HG02970 (cell line): ENCODE measurements around the gene KCNK10.
"Not testable (repeated sequence)": the region's sequence is repeated elsewhere in the genome, so short reads cannot be mapped to it uniquely, and the experiment has no call there.

ENCODE experiments used
- ATAC-seq: cut with Tn5 transposase; IDR thresholded peaks from one replicate; pipeline ENCODE4 v1.9.1; 2021; ENCODE audit warnings: mild to moderate bottlenecking, moderate library complexity, moderate number of reproducible peaks; ENCODE audit not compliant: unreplicated experiment, low FRiP score

The KCNK10 gene

GRCh38 chr14:88272390-88273269 lies 50.4 kb downstream of the KCNK10 start:
- no peak for ATAC-seq

DNA sequence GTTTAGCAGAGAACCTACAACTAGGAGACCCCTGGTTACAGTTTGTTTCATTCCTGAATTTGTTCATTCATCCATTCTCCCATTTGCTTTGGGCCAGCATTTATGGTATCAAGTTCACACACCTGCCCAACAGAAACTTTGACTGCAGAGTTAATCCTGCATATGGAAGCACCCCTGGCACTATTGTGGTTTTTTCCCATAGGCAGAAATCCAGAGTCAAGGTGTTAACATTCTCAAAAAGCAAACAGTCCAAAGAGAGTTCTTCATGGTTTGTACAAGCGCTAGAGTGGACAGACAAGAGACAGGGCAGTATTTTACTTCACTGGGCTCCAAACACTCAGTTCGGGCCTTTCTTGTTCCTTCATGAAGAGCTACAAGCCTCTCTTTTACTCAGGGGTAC lies 51.9 kb downstream of the KCNK10 start:
- no peak for ATAC-seq

- no peak for ATAC-seq
These were observed 52.3 kb downstream of the KCNK10 start for GRCh38 chr14:88270776-88271175.

GRCh38 chr14:88269806-88270420 lies 53.2 kb downstream of the KCNK10 start:
- no peak for ATAC-seq

GRCh38 chr14:88266474-88266873 lies 56.6 kb downstream of the KCNK10 start:
- no peak for ATAC-seq

GRCh38 chr14:88264116-88264515 lies 59.0 kb downstream of the KCNK10 start:
- ATAC-seq = no peak

DNA sequence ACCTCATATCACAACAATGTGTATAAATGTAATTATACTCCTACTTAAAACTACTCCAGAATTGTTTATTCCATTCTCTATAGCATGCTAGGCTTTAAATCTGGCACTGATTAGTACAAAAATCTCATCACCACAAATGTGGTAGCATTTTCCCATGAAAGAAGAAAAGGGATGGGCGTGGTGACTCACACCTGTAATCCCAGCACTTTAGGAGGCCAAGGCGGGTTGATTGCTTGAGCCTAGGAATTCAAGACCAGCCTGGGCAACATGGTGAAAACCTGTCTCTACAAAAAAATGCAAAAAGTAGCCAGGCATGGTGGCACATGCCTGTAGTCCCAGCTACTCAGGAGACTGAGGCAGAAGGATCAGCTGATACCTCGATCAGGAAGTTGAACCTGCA lies 61.8 kb downstream of the KCNK10 start:
- not testable (repeated sequence) for ATAC-seq

DNA sequence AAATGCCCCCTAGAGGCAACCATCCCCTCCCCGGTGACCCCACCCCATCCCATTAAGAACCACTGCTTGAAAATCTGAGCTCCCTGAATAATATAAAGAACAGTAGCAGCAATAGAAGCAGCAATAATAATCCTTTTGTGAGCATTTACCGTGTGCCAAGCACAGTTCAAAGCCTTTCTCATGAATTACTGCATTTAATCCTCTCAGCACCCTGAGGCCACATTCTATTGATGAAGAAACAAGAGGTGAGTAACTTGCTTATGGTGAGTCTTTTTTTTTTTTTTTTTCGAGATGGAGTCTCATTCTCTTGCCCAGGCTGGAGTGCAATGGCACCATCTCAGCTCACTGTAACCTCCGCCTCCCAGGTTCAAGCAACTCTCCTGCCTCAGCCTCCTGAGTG lies 65.0 kb downstream of the KCNK10 start:
- ATAC-seq = no peak

DNA sequence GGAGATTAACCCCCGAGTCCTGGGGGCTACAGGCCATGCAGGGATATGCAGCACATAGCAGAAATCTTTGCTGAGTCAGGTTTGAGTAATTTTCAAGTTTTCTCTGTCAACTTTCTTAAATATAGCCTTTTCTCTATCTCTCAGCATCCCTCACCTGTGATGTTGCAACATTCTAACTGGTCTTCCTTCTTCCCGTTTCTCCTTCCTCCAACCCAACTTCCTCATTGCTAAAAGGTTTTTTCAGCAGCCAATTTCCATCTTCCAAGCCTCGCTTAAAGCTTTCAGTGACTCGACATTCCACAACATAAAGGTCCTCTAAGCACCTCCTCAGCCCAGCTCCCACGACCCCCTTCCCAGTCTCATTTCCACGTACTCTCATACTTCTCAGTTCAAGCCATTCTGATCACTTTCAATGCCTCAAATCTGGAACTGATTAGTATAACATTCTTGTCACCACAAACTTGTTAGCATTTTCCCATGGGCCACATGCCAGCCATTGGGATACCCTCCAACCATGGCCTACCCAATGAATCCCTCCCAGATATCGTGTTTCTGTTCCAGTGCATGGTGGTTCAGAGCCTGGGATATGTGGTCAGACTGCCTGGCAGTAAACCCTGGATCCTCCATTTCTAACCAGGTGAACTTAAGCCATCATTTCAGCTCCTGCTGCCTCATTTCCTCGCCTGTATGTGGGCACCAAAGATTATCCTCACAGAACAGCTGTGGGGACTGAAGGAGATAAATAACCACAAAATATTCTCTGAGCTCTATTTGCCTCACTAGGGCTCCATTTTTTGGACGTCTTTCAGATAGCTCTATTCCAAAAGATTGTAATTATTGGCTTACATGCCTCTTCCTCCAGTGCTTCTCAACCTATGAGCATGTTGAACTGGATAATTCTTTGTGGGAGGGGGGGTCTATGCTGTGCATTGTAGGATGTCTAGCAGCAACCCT lies 65.8 kb downstream of the KCNK10 start:
- no peak for ATAC-seq

- ATAC-seq = no peak
These were observed 67.3 kb downstream of the KCNK10 start for GRCh38 chr14:88255798-88256197.

GRCh38 chr14:88255196-88255595 lies 67.9 kb downstream of the KCNK10 start:
- ATAC-seq = no peak

GRCh38 chr14:88252498-88252897 lies 70.6 kb downstream of the KCNK10 start:
- ATAC-seq = no peak

- ATAC-seq = no peak
These were observed 71.4 kb downstream of the KCNK10 start for GRCh38 chr14:88251650-88252049.

GRCh38 chr14:88249266-88249665 lies 73.8 kb downstream of the KCNK10 start:
- ATAC-seq = no peak

GRCh38 chr14:88248606-88249005 lies 74.5 kb downstream of the KCNK10 start:
- ATAC-seq = no peak

GRCh38 chr14:88247228-88247627 lies 75.8 kb downstream of the KCNK10 start:
- no peak for ATAC-seq

DNA sequence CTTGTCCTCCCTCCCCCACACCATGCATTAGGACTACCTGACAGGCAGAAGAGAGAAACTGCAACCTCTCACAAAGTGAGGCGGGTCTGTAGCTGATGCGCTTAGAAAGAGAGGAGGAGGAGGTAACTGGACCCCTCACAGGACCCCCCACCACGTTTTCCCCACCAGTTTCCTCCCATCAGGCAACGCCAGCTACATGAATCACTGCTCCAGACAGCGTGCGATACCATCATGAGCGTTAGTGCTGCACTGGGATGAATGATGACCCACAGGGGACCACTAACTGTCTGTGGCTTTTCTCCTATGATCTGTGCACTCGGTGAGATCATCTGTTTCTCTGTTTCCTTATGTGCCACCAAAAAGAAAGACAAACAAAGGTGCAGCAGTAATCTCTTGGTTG lies 77.7 kb downstream of the KCNK10 start:
- ATAC-seq = no peak

GRCh38 chr14:88243946-88244345 lies 79.1 kb downstream of the KCNK10 start:
- no peak for ATAC-seq

DNA sequence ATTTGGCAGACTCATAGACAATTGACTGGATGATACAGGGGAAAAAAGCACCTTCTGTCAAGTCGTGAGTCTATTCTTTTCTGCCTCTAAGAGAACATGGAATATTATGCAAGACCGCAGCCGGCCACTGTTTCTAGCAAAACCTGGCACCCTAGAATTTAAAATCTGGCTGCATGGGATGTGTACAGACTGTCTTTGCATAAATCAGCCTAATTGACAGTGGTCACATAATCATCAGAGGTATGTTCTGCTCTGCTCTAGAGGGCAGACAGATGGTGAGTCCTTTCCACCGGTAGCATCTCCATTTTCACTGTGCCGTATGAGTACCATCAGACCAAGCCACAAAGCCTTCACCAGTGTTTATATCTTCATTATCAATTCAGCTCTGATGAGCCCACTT lies 80.6 kb downstream of the KCNK10 start:
- no peak for ATAC-seq

- ATAC-seq = no peak
These were observed 81.3 kb downstream of the KCNK10 start for GRCh38 chr14:88241810-88242209.

- no peak for ATAC-seq
These were observed 88.6 kb downstream of the KCNK10 start for GRCh38 chr14:88234442-88234841.
